GM19397 (cell line): Measurements from ENCODE around the gene DUSP16.
A peak's percentile ranks its signal among the peaks of the same experiment; 100 is the strongest.

Experiments
- ATAC-seq: cut with Tn5 transposase; IDR thresholded peaks from one replicate; pipeline ENCODE4 v1.9.1; 2021; ENCODE audit warnings: mild to moderate bottlenecking, moderate library complexity; ENCODE audit not compliant: unreplicated experiment

DUSP16 gene

DNA sequence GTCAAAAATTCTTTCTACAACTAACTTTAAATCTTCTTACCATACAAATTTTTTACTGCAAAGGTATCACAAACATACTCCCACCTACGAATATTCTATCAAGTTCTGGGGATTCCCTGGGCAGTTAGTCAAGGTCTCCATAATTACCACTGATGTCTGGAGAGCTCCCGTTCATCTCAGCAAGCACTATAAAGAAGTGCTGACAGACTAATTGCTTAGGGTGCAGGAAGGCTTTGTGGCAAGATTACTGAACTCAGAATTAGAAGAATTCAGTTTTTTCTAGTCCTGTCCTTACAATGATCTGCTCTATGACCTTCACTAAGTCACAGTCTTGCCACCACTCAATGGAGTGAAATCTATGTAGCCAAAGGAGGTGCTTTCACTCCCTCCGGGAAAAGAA, 61.5 kb downstream of the DUSP16 start:
- ATAC-seq = no peak

DNA sequence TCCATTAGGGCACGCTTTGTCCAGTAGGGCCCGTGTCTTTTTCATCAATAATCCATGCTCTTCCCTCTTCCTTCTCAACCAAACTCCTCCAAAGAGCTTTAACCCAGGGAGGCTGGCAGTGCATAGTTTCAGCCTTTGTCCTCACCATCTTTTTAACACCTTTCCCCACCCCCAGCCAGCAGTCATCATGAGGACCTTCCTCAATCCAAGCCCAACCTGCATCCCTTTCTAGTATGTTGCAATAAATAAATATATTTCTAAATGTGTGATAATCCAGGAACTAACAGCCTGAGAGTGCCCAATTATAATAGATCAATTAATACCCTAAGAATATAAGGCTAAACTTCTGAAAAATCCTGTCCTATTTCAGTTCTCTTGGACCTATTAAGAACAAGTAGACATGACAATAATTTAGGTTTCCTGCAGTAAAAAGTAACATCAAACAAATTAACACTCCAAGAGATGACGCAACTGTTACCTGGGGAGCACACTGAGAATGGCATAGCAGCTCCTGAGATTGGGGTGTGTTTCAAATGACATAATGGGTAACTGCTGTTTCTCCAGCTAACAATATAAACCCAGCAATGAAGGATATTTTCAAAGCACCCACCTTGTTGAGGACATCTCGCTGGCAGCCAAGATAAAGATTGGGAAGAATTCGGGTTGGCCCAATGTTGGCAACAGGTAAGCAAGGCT, 62.6 kb downstream of the DUSP16 start:
- ATAC-seq = no peak

DNA sequence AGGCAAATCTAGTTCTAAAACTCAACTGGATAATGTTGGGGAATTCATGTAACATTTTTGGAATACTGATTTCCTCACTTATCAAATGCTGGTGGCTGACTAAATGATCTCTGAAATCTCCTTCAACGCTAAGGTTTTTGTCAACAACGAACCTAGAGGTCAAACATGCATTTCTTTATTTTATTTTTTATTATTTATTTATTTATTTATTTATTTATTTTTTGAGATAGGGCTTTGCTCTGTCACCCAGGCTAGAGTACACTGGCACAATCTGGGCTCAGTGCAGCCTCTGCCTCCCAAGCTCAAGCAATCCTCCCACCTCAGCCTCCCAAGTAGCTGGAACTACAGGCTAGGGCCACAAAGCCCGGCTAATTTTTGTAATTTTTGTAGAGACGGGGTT, 64.5 kb downstream of the DUSP16 start:
- no peak for ATAC-seq

DNA sequence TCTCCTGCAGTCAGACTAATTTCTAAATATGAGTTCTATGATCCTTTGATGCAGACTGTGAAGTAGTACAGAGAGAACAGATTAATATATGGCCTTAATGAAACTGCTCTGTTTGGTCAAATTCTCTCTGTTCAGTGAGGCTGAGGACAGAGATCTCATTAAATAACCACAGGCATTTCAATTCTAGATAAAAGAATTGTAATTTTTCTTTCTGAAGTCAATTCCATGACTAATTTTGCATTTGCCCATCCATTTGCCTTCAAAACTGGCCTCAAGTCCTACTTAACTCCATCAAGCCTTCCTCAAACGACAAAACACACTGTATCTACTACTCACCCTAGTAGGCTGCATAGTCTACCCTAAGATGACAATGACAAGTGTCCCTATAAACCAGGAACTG, 67.1 kb downstream of the DUSP16 start:
- no peak for ATAC-seq

DNA sequence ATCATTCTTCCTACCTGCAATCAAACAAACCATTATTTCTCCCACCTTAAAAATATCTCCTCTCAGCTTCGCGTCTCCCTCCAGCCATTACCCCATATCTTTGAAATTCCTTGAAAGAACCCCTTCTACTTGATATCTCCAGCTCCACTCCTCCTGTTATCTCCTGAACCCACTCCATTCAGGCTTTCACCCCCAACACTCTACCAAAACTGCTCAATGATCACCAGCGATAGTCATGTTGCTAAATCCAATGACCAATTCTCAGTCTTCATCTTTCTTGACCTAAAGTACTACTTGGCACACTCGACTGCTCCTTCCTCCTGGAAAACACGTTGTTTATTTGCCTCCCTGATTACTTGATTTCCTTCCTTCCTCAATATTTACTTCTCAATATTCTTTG, 70.1 kb downstream of the DUSP16 start:
- no peak for ATAC-seq

DNA sequence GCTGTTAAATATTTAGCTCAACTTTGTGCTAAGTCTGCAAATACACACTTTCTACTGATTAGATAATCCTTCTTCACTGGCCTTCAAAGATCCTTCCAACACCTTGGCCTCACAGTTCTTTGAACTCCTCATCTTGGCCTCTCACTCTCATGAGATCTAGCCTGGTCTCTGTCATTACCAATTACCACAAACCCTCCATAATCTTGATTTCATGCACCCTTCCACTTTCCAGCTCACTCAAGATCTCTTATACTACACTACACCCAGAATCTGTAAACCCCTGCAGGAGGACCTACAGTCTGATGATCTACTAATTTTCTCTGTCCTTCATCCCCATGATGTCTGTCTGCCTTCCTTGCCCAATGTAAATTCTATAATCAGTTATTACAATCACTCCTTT, 71.1 kb downstream of the DUSP16 start:
- no peak for ATAC-seq

DNA sequence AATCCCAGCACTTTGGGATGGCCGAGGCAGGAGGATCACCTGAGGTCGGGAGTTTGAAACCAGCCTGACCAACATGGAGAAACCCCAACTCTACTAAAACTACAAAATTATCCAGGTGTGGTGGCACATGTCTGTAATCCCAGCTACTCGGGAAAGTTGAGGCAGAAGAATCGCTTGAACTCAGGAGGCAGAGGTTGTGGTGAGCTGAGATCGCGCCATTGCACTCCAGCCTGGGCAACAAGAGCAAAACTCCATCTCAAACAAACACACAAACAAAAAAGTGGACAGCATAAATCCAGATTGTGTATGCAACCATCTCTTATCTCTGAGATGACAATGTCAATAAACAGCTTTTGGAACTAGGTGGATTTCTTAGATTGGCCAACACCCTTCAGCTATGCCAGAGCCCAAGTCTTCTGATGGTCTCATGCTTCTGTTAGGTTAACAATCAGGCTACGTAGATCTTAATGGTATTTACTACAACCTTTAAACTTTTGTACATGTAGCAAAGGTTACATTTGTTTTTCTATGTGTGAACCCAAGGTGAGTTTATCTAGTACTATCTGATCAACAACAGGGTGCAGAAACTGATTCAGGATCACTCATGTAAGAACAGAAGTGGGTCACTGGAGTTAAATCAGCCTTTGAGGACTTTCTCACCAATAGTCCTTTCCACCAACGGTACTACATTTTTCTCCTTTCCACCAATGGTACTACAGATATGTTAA, 73.7 kb downstream of the DUSP16 start:
- no peak for ATAC-seq

DNA sequence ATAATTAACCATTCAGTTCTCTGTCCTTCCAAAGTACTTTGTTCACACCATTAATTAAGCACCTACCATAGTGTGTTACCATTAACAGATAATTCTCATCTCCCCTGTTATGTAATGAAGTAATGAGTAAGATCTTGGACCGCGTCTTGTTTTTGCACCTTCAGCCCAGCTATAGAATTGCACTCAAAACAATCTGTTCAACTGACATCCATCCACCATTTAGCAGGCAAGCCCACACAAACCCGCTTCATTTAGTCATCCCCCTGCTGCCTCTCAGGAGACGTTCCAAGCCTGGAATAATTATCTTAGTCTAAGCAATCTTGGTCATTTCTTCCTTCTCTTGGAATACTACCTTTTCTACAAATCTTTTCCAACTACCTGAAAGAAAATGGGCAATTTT, 74.4 kb downstream of the DUSP16 start:
- ATAC-seq = no peak

DNA sequence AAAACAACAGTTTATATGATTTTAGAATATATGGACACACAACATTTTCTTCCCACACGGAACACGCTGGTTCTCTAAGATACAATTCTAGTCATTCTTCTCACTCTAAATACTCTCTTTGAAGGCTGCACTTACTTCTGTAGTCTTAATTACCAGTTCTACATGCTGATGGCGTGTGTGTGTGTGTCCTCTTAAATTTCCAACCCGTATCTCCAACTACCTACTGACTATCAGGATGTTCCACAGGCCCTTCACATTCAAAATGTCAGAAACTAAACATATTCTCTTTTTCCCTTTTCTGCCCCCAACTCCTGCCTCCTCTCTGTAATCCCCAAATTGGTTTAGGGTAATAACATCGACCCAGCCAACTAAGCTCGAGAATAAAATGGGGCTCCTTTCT, 75.2 kb downstream of the DUSP16 start:
- no peak for ATAC-seq

DNA sequence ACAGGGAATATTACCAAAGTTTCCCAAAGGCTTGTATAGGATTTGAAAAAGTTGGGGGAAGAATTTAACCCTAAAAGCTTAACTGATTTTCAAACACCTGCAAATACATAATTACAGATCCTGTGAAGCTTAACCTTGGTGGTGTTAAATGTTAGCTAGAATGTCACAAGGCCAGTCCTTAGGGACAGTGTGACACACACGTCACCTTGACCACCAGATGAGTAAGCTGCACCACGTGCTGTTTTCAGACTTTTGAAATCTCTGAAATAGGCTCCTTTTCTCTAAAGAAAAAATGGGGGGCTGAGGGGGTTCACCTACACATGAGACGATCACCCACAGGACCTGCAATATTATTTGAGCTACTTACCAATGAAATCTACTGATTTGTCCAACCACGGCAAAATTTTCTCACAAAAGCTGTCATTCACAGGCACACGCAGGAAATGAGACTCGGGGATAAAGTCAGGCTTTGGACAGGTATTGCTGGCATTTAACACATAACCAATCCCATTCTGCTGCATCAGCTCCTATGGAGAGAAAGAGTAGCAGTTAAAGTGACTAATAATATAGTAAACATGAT, 75.9 kb downstream of the DUSP16 start:
- ATAC-seq = peak; percentile 87

DNA sequence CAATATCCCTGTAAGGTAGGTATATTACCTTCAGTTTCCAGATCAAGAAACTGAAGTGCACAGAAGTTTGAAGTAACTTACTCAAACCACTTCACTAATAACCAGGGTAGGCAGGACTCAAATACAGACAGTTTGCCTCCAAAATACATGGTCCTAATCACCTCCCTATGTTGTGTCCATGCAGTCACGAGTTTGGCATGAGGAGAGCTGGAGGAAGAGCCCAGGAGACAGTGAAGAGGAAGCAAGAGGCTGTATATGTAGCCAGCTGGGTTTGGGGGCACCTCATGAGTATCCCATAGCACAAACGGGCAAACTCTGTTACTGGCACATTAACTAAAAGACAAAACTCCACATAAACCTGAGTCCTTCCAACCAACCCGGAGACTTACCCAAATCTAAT, 79.2 kb downstream of the DUSP16 start:
- no peak for ATAC-seq

DNA sequence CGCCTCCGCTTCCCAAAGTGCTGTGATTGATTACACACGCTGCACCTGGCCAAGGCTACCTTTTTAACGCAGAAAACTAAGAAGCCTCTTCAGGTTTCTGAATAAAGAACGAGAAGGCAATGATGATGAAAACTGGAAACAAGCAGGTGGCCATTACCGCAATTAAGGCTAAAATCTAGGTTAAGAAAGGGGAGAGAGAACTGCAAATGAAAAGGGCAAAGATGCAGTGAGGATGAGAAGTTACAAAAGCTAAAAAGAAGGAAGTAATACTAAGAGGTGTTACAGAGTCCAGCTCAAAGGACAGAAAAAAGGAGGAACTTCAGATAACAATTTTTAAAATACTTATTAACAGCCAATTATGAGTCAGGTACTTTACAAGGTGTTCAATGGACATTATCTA, 79.7 kb downstream of the DUSP16 start:
- ATAC-seq = no peak

DNA sequence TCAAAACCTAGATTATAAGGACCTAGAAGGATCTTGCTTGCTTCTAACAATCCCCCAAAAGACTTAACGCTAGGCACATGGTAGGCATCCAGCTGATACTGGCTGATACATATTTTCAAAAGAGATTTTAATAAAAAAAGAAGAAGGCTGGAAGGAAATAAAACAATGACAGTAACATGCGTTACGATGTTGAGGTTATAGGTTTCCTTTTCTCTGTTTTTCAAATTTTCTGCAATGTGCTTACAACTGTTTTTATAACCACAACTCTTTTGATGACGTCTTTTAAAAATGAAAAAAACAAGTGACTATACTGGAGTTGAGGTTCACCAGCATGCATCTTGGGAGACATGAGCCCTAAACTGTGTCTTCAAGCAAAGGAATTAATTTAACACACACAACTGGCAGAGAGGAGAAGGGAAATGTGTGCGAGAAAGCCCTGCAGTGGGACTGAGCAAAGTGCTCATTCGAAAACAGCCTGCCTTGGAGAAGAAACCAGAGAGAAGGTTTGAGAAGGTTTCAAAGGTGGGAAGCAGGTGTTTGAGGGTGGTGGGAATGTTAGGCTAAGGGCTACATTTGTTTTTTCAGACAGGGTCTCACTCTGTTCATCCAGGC, 80.4 kb downstream of the DUSP16 start:
- ATAC-seq = no peak

DNA sequence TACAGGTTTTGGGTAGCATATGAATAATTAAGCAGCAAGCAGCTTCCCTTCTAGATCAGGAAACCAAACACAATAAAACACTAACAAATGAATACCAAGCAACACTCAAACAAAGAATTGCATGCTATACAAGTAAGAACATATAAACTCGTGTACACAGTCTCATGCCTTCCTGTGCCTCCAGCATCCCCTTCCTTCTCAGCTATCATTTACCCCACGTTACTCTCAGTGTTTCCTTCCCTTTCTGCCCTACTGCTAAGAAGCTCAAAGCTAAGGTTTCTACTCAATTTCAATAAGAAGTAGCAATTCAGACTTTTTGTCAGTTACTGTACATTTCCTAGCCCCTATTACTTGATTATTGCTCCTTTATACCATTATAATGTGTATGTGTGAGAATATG, 81.0 kb downstream of the DUSP16 start:
- ATAC-seq = no peak

DNA sequence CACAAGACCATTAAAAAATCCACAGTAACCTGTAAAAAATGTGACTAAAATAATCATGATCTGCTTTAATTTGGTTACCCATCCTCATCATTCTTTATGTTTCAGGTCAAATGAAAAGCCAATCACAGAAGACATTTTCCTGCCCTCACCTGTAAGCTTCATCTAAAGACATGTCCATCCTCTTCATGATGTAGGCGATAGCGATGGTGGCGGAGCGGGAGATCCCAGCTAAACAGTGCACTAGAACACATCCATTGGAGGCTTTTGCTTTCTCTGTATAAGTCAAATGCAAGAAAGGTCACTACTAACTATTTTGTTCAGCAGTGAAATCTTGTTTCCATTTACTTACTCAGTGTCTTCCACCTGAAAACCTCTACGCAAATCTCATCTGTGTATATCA, 82.6 kb downstream of the DUSP16 start:
- no peak for ATAC-seq

DNA sequence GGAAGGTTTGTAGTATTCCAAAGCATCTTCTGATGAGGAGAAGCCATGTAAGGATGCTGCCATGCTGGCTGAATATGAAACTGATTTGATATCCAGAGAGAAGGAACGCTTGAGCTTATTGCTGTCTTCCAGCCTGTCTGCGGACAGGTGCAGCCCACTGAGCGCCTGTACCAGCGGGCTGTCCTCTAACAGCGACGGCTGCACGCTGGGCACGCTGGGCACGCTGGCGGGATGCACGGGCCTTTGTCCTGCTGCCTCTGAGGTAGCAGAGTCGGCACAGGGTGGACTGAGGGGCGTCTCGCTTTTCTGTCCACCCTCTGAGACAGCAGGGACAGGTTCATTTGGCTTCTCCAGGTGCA, 85.2 kb downstream of the DUSP16 start:
- ATAC-seq = no peak

DNA sequence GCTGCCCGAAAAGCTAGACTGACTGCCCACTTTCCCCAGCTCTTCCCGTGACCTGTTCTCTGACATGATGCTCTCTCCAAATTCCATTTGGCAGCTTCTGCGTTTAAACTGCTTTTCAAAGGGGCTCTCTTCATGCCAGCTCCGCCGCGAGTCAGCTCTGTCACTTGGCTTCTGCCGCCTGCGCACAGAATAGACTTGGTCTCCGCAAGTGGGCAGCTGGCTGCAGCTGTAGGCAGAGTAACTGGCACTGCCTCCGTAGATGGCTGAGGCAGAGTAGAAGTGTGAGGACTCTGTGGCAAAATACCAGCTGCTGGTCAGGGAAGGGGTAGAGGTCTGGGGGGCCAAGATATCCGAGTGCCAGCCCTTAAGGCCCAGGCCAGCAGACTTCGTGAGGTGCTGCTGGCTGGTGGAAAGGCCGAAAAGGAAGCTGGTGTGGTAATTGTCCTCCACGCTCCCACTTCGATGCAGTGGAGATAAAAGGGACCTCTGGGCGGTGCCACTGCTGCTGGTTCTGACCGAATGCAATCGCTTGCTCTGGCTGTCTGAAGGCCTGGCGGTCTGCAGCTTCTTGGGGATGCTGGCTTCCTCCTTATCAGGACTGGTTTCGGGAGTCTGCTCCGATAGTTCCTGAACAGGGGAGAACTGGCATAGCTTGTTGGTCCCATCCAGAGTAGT, 85.7 kb downstream of the DUSP16 start:
- no peak for ATAC-seq

DNA sequence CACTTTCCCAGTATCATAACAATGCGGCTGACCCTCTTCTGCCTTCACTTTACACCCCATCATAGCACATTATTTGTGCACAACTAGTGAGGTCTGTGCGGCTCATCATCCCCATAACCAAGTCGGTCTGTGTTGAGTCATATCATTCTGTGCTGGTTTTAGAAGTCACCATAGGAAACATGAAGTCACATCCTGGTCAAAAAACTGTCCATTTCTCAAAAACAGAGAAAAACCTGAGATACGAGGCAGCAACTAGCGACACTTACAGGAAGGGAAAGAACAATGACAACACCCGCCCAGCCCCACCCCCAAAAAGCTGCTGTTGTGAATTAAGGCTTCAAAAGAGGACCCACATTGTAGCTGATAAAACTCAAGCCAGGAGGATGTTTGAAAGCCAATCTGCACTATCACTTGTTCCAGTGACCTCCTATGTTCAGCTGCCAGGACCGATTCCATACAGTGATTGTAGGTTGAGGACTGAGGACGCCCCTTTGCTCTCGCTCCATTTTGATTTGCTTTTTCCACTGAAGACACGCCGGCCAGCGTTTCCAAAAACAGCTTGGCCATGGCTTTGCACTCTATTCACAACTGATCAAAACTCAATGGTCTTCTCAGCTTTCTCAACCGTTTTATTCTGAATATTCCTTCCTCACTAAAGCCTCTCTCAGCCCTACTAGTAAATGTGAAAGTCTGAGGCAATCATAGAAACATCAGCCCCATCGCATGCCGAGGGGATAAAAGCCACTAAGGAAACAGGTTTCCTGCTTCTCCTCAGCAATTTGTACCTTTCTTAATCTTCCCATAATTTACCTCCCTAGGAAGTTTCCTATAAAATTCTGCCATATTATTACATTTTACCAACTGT, 87.5 kb downstream of the DUSP16 start:
- peak; percentile 81 for ATAC-seq

DNA sequence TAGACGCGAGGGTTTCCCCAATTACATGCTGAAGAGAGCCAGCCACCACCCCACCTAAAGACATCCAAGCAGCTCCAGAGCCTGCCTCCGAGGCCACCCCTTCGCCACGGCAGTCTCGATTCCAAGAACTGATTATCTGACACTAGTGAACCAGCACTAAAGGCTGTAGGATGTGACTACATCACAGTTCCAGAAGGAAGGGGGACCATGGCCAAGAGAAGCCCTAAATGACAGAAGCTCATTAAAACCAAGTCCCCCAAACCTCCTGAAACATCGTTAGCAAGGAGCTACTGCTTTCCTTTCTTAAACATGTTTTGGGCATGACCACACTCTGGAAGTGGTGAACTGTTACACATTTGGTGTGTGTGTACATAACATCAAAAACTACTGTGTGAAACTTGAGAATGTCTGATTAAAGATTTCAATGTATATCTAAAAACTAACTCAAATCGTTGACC, 88.2 kb downstream of the DUSP16 start:
- ATAC-seq = peak; percentile 21

DNA sequence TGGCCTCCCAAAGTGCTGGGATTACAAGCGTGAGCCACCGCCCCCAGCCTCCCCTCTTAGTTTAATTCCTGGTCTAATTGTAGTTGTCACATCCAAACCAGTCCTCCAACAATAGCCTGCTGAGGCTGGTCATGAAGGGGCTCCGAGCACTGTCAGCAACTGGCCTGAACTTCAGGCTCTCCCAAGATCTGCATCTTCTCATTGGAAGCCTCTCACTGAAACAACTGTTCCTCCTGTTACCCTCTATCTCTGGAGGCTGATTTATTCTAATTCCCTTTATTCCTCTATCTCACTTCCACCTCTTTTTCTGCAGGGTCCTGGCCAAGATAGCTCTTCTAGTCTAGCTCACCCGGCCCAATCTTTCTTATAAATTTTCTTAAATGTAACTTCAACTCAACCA, 89.4 kb downstream of the DUSP16 start:
- ATAC-seq = no peak
